Stimulated activated CD4-positive, alpha-beta T cell treated with anti-CD3 and anti-CD28 coated beads, Interleukin-15, amount 100 ng/mL, for 1 hour (primary cell): Measurements from ENCODE around the gene DGKQ.
"Not testable (repeated sequence)": the region's sequence is repeated elsewhere in the genome, so short reads cannot be mapped to it uniquely, and the experiment has no call there.

Source experiments
- DNase-seq, 2 donors: peaks; one replicate each; pipeline ENCODE4 v3.0.0-alpha.2; 2020; ENCODE audit warnings: low read depth in 1 of 2, low spot score in 1 of 2

The DGKQ gene

DNA sequence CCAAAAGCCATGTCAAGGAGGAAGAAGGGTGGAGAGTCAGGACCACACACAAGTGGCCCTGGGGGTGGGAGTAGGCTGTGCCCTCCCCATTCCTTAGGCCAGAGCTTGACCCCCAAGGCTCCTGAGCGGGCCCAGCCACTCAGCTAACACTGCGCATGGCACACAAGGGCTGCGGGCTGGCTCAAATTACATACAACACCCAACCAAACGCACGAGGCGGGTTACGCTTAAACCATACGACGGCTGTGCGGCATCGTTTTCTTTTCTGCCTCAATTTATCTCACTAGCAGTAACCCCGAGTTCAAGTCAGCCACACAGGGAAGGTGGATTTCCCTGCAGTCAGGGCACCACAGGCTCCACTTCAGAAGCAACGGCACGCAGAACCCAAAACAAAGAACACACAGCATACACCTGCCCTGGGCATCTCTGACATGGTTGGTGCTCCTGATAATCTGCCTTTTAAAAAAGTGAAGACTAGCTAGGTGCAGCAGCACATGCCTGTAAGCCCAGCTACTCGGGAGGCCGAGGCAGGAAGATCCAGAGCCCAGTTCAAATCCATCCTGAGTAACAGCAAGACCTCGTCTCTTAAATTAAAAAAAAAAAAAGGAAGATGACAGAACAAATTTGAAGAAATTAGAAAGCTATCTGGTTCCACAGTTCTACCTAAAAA is 44.1 kb downstream of the DGKQ start:
- no peak for DNase-seq

DNA sequence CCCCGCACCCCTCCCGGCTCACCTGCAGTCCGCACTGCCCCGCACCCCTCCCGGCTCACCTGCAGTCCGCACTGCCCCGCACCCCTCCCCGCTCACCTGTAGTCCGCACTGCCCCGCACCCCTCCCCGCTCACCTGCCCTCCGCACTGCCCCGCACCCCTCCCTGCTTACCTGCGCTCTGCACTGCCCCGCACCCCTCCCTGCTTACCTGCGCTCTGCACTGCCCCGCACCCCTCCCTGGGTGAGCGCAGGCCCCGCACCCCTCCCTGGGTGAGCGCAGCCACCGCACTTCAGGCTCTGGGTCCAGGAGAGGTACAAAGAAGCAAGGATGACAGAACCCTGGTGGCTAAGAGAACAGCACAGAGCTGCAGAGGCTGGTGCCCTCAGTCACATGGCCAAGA is 45.8 kb downstream of the DGKQ start:
- not testable (repeated sequence) for DNase-seq

DNA sequence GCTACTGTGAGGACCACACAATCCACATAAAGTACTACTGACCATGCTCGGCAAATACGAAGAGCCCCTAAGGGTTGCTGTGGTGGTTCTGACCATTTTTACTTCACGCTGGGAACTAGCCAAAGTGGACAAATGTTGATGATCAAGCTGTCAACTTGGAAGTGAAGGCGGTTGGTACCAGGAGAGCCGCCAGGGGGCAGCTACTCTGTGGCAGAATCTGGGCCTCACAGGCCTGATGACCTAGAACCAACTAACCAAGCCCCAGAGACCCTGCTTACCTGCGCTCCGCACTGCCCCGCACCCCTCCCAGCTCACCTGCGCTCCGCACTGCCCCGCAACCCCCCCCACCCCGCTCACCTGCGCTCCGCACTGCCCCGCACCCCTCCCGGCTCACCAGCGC is 46.8 kb downstream of the DGKQ start:
- no peak for DNase-seq

DNA sequence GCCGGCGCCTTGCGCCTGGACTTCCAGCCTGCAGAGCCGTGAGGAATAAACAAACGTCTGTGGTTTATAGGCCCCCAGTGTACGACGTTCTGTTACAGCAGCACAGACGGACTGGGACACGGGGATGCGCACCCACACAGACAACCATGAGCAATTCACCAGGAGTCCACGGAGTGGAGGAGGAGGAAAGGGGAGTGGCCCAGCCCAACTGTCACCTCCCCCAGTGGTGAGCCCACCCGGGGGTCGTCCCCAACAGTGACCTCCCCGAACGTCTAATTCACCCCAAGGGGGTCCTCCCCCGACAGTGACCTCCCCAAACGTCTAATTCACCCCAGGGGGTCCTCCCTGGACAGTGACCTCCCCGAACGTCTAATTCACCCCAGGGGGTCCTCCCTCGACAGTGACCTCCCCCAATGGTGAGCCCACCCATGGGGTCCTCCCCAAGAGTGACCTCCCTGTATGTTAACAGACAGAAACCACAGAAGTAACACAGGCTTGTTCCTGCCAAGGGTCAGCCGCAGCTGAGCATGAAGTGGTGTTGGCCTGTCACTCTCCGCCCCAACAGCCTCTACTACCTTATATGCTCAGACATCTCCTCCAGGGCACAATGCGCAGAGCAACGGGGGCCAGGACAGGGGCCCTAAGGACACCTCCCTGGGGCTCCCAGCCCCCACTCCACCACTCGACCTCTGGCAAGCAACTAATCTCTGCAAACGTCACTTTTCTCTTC is 47.4 kb downstream of the DGKQ start:
- no peak for DNase-seq

DNA sequence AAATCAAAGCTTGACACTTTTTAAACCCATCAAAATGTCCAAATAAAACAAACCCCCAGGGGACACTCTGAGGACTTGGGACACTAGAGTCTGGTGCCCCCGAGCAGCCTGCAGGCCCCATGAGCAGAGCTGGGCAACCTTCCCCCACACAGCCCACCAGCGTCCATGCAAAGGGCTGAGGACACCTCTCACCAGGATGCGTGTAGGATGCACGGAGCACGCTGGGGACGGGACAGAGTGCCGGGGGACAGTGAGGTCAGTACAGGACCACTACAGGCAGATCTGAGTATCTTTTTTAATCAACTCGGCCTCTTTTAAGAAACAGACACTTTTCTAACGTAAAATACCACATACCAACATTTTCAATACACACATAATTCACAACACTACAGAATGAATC is 48.2 kb downstream of the DGKQ start:
- no peak for DNase-seq

DNA sequence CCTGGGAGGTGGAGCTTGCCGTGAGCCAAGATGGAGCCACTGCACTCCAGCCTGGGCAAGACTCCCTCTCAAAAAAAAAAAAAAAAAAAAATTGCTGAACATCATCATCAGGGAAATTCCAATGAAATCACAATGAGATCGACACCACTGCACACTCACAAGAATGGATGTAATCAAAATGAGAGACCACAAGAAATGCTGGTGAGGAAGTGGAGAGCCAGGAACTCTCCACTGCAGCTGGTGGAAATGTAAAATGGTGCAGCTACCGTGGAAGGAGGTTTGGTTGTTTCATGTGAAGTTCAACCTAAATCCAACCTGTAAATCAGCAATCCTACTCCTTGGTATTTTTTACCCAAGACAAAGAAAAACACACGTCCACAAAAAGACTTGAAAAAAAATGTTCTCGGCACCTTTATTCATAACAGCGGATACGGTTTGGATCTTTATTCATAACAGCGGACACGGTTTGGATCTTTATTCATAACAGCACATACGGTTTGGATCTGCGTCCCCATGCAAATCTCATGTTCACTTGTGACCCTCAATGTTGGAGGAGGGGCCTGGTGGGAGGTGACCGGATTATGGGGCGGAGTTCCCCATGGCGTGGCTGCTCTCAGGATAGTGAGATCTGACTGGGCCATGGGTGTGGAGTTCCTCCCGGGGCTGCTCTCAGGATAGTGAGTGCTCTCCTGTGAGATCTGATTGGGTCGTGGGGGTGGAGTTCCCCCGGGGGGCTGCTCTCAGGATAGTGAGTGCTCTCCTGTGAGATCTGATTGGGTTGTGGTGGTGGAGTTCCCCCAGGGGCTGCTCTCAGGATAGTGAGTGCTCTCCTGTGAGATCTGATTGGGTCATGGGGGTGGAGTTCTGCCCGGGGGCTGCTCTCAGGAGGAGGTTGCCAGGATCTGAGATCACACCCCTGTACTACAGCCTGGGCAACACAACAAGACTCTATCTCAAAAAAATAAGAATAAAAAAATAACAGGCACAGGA is 49.0 kb downstream of the DGKQ start:
- DNase-seq, result no peak

DNA sequence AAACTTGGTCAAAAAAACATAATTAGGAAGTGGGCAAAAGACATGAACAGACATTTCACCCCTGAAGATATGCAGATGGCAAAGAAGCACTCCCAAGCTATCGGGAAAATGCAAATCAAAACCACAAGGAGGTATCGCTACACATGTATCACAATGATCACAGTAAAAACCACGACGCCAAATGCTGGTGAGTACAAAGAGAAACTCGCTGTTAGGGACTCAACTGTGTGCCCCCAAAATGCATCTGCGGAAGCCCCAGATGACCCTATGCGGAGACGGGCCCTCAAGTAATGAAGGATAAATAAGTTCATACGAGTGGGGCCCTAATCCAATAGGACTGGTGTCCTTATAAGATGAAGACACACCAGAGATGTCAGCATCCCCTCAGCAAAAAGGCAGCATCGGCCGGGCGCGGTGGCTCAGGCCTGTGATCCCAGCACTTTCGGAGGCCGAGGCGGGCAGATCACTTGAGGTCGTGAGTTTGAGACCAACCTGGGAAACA is 51.5 kb downstream of the DGKQ start:
- DNase-seq, result no peak

DNA sequence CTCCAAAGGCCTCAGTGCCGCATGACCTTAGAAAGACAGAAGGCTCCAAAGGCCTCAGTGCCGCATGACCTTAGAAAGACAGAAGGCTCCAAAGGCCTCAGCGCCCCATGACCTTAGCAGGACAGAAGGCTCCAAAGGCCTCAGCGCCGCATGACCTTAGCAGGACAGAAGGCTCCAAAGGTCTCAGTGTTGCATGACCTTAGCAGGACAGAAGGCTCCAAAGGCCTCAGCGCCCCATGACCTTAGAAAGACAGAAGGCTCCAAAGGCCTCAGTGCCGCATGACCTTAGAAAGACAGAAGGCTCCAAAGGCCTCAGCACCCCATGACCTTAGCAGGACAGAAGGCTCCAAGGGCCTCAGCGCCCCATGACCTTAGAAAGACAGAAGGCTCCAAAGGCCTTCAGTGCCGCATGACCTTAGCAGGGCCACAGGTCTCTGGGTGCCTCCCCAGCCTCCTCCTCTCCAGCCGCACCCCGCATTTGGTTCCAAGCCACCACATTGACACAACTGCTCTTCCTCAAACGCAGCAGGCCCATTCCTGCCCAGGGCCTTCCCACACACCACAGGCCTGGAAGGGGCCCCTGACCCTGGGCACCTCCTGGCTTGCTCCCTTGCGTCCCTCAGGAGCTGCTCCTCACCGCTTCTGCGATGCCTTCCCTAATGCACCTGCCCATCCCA is 54.2 kb downstream of the DGKQ start:
- not testable (repeated sequence) for DNase-seq

DNA sequence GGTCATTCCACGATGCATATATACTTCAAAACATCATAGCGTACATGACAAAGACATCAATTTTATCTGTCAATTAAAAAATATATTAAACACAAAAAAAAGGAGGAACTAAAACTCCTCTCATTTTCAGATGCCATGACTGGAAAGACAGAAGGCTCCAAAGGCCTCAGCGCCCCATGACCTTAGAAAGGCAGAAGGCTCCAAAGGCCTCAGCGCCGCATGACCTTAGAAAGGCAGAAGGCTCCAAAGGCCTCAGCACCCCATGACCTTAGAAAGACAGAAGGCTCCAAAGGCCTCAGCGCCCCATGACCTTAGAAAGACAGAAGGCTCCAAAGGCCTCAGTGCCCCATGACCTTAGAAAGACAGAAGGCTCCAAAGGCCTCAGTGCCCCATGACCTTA is 54.8 kb downstream of the DGKQ start:
- not testable (repeated sequence) for DNase-seq

DNA sequence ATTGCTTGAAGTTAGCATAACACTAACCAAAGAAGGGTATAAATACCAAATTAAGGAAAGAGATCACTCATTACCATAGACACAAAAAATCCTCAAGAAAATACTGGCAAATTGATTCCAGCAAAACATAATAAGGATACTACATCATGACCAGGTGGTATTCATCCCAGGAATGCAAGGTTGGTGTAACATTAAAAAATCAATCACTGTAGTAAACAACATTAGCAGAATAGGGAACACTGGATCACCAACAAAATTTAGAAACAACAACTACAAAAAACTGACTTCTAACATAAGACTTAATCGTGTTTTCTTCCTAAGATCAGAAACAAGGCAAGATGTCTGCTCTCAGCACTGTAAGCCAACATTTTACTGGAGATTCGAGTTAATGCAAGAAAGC is 55.4 kb downstream of the DGKQ start:
- DNase-seq, result no peak

DNA sequence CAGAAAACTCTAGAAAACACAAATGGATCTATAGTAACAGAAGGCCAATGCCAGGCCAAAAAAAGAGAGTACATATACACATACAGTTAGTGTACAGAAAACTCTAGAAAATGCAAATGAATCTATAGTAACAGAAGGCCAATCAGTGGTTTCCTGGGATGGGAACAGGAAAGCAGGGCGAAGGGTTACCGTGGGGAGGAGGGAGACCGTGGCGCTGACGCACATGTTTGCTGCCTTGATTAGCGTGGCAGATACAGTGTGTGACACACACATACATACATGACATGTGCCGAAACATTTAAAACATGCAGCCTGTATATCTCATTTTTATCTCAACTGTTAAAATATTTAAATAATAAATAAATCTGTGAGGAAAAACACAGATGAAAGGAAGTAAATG is 55.9 kb downstream of the DGKQ start:
- DNase-seq, result no peak

DNA sequence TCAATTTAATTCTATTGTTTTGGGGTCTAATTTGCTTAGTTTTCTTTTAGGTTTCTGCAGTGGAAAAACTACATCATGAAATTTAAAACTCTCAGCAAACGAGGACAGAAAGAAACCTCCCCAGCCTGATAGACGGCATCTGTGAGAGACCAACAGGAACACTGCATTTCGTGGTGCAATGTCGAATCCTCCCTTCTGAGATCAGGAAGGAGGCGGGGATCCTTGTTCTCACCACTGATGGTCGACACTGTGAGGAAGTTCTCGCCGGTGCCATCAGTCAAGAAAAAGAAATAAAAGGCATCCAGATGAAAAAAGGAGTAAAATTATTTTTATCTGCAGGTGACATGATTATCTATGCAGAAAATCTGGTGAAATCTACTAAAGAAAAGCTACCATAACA is 57.8 kb downstream of the DGKQ start:
- DNase-seq, result no peak

DNA sequence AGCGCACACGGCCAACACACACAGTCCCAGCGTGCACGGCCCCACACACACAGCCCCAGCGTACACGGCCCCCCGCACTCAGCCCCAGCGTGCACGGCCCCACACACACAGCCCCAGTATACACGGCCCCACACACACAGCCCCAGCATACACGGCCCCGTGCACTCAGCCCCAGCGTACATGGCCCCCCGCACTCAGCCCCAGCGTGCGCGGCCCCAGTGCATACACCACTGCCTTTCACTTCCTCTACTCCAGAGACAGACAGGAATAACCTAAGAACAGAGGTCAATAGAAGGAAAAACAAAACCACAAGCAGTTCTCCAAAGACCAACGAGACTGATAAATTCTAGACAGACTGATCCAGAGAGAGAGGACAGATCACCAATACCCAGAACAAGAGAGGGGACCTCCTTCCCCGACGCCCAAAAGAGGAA is 58.3 kb downstream of the DGKQ start:
- DNase-seq, result no peak

DNA sequence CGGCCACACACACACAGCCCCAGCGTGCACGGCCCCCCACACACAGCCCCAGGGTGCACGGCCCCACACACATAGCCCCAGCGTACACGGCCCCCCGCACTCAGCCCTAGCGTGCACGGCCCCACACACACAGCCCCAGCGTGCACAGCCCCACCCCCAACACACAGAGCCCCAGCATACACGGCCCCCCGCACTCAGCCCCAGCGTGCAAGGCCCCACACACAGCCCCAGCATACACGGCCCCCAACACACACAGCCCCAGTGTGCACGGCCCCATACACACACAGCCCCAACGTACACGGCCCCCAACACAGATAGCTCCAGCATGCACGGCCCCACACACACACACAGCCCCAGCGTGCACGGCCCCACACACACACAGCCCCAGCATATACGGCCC is 58.8 kb downstream of the DGKQ start:
- no peak for DNase-seq

DNA sequence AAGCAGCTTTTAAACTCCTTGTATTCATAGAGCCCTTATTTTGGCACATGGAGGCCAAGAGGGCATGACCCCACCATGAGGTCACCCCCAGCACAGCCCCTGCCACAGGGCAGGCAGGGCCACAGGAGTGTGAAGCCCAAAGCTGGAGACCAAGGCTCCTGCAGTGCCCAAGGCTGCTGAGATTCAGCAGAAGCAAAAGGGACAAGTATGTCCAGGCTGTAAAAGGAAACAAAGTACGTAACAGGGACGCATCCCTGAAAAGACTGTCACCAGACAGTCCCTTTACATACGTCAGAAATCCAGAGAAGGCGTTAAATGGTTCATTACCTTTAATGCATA is 60.1 kb downstream of the DGKQ start:
- no peak for DNase-seq

DNA sequence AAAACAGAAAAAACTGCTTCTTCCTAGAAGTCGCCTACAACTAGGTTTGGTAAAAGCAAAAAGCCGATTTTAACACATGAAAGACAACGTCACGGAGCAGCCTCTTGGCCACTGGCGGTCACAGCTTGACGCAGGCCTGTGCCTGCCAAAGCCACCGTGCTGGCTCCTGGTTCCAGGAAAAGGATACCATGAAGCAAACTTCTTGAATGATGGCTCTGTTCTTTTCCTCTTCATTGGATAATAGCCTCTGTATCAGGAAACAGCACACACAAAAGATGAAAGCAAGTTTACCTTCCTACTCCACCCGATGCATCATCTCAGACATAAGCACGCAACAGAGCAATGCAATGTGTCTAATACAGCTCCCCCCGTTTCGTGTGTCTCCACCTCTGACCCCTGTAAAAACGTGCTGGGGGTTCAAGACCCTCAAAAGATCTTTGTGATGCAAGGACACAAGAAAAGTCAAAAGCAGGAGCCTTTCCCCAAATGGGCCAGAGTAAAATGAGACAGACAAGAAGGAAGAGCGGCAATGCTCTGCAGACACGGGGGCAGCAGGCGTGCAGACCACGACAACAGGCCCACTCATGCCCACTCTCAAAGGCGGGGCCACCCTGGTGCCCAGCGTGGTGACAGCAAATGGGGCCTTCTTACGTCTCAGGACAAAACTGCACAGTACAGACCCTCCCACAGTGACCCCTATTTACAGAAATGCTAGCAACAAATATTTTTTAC is 60.7 kb downstream of the DGKQ start:
- no peak for DNase-seq

DNA sequence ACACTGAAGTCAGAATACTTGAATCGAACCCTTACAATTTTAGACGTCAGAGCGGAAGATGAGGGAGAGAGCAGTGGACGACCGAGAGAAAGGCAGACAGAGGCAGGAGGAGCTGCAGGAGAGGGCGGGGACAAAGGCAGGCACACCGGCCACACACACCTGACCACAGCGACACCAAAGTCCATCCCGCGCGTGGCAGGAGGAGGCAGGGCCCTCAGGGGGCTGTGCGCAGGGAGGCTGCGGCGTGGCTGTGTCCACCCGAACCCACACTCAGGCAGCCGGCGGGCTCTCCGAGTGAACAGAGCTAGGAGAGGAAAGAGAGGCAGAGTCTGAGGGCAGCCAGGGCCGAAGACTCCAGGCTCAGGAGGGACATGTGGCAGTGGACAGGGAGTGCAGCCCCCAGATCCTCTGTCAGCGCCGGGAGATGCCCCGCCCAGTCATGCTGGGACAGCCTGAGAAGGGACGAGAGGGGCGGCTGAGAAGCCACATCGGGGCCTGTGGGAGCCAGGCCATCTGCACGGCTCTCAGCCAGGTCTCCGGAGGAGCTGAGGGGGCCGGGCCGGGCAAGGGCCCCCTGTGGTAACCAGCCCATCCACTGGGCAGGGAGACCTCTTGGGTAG is 61.4 kb downstream of the DGKQ start:
- no peak for DNase-seq

DNA sequence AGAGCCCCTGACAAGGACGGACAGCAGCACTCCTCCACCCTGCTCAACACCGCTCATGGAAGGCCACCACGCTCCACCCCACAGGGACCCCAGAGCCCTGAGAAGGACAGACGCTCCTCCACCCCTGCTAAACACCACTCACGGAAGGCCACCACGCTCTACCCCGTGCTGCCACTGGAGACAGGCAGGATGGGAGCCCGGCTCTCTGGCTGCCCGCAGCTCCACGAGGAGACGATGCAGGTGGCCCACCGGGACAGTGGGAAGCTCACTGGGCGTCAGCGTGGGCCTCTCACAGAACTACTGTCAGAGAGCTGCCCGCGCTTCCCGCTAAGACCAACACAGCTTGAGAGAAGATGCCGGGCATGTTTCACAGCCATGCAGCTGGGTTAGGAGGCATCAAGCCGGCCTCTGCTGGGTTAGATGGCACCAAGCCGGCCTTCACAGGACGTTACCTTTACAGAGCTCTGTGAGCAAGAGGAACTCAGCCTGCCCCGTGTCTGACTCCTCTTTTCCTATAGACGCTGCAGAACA is 62.1 kb downstream of the DGKQ start:
- no peak for DNase-seq

DNA sequence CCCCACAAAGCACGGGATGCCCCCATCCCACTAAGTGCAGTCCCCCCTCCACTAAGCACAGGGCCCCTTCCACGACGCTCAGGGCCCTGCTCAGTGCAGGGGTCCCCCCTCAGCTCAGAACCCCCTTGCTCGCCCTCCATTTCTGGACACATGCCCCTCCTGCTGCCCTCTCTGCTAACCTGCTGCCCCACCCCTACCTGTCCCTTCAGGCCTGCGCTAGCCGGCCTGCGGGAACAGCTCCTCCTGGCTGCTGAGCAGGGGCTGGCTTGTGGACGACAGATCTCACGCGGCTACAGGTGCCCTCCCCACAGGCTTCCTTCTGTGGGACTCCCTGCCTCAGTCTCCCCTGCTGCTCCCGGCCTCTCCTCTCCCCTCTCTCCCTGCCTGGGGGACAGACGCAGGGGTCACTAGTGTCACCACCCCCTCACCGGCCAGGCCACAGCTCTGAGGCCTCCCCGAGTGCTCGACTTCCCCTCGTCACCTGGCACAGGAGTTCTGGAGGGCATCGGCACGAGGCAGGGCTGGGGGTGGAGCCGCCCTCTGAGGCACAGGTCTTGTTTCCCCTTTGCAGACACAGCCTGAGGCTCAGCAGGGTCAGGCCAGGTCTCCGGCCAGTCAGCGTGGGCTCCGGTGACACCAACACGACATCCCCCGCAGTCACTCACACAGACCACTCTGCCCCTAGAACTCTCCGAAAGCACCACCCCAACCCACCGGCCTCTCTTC is 62.8 kb downstream of the DGKQ start:
- no peak for DNase-seq
